ENCODE results near the gene FLNA.

DNA sequence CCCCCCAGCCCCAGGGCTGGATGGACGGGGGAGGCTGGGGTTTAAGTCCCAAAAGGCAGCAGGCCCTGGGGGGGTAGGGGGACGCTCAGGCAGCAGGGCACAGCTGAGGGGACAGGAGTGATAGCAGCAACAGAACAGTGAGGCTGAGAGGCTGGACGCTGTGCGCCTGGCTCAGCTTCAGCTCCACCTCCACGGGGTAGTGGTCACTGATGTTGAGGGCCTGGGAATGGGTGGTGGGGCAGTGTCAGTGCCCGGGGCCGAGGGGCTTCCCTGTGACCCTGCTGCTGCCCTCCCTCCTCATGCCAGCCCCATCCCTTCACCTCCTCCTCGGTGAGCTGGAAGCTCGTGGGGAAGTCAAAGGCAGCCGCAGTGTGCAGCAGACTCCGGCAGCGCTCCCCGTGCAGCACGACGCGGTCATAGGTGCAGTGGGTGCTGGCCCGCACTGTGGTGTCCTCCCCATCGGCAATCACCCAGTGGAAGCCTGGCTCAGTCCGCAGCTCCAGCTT is 28.2 kb upstream of the FLNA start:
- TF ChIP-seq, protein P1, sequence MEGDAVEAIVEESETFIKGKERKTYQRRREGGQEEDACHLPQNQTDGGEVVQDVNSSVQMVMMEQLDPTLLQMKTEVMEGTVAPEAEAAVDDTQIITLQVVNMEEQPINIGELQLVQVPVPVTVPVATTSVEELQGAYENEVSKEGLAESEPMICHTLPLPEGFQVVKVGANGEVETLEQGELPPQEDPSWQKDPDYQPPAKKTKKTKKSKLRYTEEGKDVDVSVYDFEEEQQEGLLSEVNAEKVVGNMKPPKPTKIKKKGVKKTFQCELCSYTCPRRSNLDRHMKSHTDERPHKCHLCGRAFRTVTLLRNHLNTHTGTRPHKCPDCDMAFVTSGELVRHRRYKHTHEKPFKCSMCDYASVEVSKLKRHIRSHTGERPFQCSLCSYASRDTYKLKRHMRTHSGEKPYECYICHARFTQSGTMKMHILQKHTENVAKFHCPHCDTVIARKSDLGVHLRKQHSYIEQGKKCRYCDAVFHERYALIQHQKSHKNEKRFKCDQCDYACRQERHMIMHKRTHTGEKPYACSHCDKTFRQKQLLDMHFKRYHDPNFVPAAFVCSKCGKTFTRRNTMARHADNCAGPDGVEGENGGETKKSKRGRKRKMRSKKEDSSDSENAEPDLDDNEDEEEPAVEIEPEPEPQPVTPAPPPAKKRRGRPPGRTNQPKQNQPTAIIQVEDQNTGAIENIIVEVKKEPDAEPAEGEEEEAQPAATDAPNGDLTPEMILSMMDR (IDR thresholded peaks at IDR 0.05; ENCODE audit: poor library complexity): no peak
- no peak for TF ChIP-seq EZH2 (IDR thresholded peaks at IDR 0.05; ENCODE audit: borderline replicate concordance)

All from hepatocyte (in vitro differentiated cells).